GM23248 (cell line): ENCODE results near the gene RAB6A.

Experiments
- EZH2 ChIP-seq: fragments of 200-600 bp; sonication (generic); IDR thresholded peaks from 2 replicates; pipeline ENCODE4 v1.6.1; 2018; ENCODE audit warnings: antibody characterized with exemption, mild to moderate bottlenecking; ENCODE audit not compliant: insufficient read depth, poor library complexity, severe bottlenecking
- EZH2phosphoT487 ChIP-seq: fragments of 200-600 bp; sonication (generic); IDR thresholded peaks from 2 replicates; pipeline ENCODE4 v1.6.1; 2018; ENCODE audit warnings: antibody characterized with exemption, moderate library complexity, mild to moderate bottlenecking, low read depth; ENCODE audit not compliant: insufficient read depth

DNA sequence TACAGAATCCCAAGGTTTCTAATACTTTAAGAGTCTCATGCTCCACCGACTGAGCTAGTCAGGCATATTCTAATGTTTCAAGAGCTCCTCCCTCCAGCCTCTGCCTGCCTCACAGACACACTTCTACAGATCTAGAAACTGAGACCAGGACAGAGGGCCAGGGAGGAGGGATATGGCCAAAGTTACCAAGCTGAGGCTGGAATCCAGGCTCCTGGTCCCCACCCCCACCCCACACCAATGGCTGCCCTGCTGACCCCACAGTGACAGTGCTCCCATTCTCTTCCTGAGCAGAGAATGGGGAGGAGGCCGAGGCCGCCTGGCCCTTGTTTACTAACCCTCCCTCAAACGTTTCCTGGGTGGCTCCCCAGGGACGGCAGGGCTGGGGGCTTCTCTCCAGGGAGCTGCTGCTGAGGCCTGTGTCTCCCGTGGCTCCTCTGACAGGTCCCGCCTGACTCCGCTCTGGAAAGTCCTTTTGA, 112.3 kb downstream of the RAB6A start:
- TF ChIP-seq EZH2phosphoT487 (no peak), EZH2 (no peak)
